ENCODE data around the gene LIF. TPM values are rescaled to one million over a fixed set of nuclear protein-coding genes. Genes with fewer than 3 reads are reported as not detected.
"Not testable (repeated sequence)": the region's sequence is repeated elsewhere in the genome, so short reads cannot be mapped to it uniquely, and the experiment has no call there.

The LIF gene
- polyA plus RNA-seq, 2 of the 4 experiments (the other 2 are of a cell fraction), result 40.7 to 54.5 TPM

- DNase-seq (ENCODE audit: low read depth in 1 of 2, low spot score in 1 of 2); H3K4me3 ChIP-seq; ATAC-seq; H3K9me3 ChIP-seq; FAIRE-seq: not testable (repeated sequence)
- ChIA-PET CTCF (interaction anchor here (1.0 to 2.6 kb wide), 4 partner anchors 9 to 126 kb away, joined by 3 to 9 read pairs (median 5); no protein-coding TSS in a partner anchor), POLR2A (interaction anchor here (2.2 to 2.5 kb wide), 2 partner anchors 22 to 24 kb away, joined by 8 to 10 read pairs; no protein-coding TSS in a partner anchor)
- 94% methylated on average over 2 of the region's 3 CpGs for WGBS (ENCODE audit: missing lambda C conversion rate)
- H3K4me2 ChIP-seq, result peak overlapping the region; percentile 50; the same call in 1 of the 3 replicates
- peak overlapping the region; percentile 99 to 100 for H3K27ac ChIP-seq
- H3K4me1 ChIP-seq, result peaks cover 70% of the 10 kb centered on the region
Observed at GRCh38 chr22:30234325-30234724, 12.2 kb downstream of the LIF start.

- no peak for FAIRE-seq
- 96% methylated on average over 6 of the region's 6 CpGs for WGBS (ENCODE audit: missing lambda C conversion rate)
Observed at GRCh38 chr22:30233582-30233981, 13.0 kb downstream of the LIF start.

GRCh38 chr22:30232716-30233218 lies 13.8 kb downstream of the LIF start:
- TF ChIP-seq MAZ (IDR thresholded peaks at IDR 0.05; ENCODE audit: borderline replicate concordance, low read depth, low read length) (no peak), CHD2 (IDR thresholded peaks at IDR 0.05; ENCODE audit: low read length, partially characterized antibody) (no peak), RARB (CRISPR knock-in tag; IDR thresholded peaks at IDR 0.05) (no peak), CEBPB (IDR thresholded peaks at IDR 0.05) (no peak), POLR2A (IDR thresholded peaks at IDR 0.05; ENCODE audit: low read length) (no peak), GATA3 (IDR thresholded peaks at IDR 0.05; ENCODE audit: borderline replicate concordance) (no peak), ZSCAN20 (CRISPR knock-in tag; IDR thresholded peaks at IDR 0.05) (no peak), ELK1 (IDR thresholded peaks at IDR 0.05; ENCODE audit: low read depth, low read length) (no peak), ZC3H11A (IDR thresholded peaks at IDR 0.05) (no peak), TFCP2L1 (CRISPR knock-in tag; IDR thresholded peaks at IDR 0.05) (no peak), PHF8 (IDR thresholded peaks at IDR 0.05; ENCODE audit: borderline replicate concordance, low read depth) (no peak), CBX8 (IDR thresholded peaks at IDR 0.05) (no peak), JUNB (IDR thresholded peaks at IDR 0.05) (no peak), BHLHE40 (IDR thresholded peaks at IDR 0.05; ENCODE audit: low read depth, low read length) (no peak), HMGXB4 (CRISPR knock-in tag; IDR thresholded peaks at IDR 0.05; ENCODE audit: borderline replicate concordance) (no peak)
- H3K9me3 ChIP-seq, result no peaks in the 10 kb centered on the region
- H3K4me2 ChIP-seq, result no peak overlapping the region
- no peak overlapping the region for H3K4me3 ChIP-seq
- no peak for ATAC-seq
- peaks cover 70% of the 10 kb centered on the region for H3K4me1 ChIP-seq
- FAIRE-seq, result no peak
- H3K27ac ChIP-seq, result peak overlapping the region; percentile 99 to 100
- WGBS (ENCODE audit: missing lambda C conversion rate), result 100% methylated on average over 1 of the region's 17 CpGs
- DNase-seq (ENCODE audit: low read depth in 1 of 2, low spot score in 1 of 2), result no peak
- ChIA-PET POLR2A (no interaction called here), CTCF (interaction anchor here (1.3 to 1.5 kb wide), 3 partner anchors 9 to 23 kb away, joined by 4 to 6 read pairs (median 4); no protein-coding TSS in a partner anchor)

More at GRCh38 chr22:30233582-30233981, 13.0 kb downstream of the LIF start:
- Histone ChIP-seq H3K9me3 (no peaks in the 10 kb centered on the region), H3K4me2 (no peak overlapping the region), H3K4me3 (no peak overlapping the region), H3K27ac (peak overlapping the region; percentile 99 to 100), H3K4me1 (peaks cover 70% of the 10 kb centered on the region)
- ATAC-seq (no peak), DNase-seq (ENCODE audit: low read depth in 1 of 2, low spot score in 1 of 2) (no peak)
- CTCF ChIA-PET, result interaction anchor here (1.3 to 1.5 kb wide), 3 partner anchors 10 to 22 kb away, joined by 3 to 6 read pairs (median 4); no protein-coding TSS in a partner anchor
- POLR2A ChIA-PET, result no interaction called here
- TF ChIP-seq HOXB13 (CRISPR knock-in tag; IDR thresholded peaks at IDR 0.05; ENCODE audit: low read depth), result 0 out of 2 replicates have a peak, but pooled peaks have one; percentile 36
- no peak for TF ChIP-seq HOXB5 (CRISPR knock-in tag; IDR thresholded peaks at IDR 0.05)

Data from A549 (cell line).